NT2/D1 (cell line): Measurements from ENCODE around the gene PGAP2.

Experiments used
- SUZ12 ChIP-seq: IDR thresholded peaks from 2 replicates; pipeline ENCODE4 v1.6.1; 2011; ENCODE audit not compliant: insufficient read length, insufficient read depth; ENCODE audit errors: extremely low read depth
- YY1 ChIP-seq: IDR thresholded peaks from 2 replicates; pipeline ENCODE4 v1.6.1; 2011; ENCODE audit not compliant: insufficient read length, insufficient read depth

GRCh38 chr11:3764266-3764665 is 44.1 kb upstream of the PGAP2 start:
- TF ChIP-seq SUZ12 (no peak), YY1 (no peak)
